Astrocyte of the cerebellum (primary cell): ENCODE data around the gene NAT9.

Source experiments
- DNase-seq: peaks from one replicate; pipeline ENCODE4 v3.0.0-alpha.2; 2011; ENCODE audit warnings: low read depth
- H3K4me3 ChIP-seq: 2 replicates; pipeline ENCODE4 v1.5.1; 2011; ENCODE audit warnings: mild to moderate bottlenecking, low read depth, low read length, moderate library complexity
- in situ Hi-C: cut with HindIII; loops from 2 replicates; pipeline ENCODE4 v1.10.0; 2017; ENCODE audit warnings: low sequenced_read_pairs
- TF ChIP-seq, protein P1 (sequence below): IDR thresholded peaks from 2 replicates; pipeline ENCODE4 v1.5.1; 2012; ENCODE audit warnings: low read length, low read depth, moderate library complexity, mild to moderate bottlenecking; ENCODE audit errors: missing control alignments

The NAT9 gene

DNA sequence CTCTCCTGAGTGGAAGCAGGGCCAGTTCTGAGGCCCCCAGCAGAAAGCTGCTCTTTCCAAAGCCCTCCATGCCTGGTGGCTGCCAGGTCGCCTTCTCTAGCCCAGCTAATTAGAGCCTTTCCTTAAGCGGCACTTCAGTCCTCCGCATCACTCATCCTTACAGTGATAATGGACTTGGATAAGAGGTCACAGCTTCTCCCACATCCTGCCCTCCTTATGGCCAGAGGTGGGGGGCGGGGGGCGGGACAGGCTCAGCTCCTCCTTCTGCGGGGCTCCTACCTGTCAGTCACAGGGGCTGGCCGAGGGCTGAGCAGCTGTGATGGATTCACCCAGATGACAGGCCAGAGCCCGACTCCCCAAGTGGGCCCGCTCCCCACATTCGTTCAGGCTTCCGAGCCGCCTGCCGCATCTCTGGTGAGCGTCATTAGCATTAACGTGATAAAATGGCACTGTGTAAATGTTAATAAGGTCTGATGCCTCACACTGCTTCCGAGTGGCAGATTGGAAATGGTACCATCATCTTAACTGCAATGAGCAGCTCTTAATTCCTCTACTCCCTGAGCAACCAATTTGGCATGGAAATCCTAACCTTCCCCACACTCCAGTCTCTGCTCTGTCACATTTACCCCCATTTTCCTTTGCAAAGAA is 42.3 kb upstream of the NAT9 start:
- no peak for DNase-seq
- in situ Hi-C loops, result no loop called here
- TF ChIP-seq, protein P1, sequence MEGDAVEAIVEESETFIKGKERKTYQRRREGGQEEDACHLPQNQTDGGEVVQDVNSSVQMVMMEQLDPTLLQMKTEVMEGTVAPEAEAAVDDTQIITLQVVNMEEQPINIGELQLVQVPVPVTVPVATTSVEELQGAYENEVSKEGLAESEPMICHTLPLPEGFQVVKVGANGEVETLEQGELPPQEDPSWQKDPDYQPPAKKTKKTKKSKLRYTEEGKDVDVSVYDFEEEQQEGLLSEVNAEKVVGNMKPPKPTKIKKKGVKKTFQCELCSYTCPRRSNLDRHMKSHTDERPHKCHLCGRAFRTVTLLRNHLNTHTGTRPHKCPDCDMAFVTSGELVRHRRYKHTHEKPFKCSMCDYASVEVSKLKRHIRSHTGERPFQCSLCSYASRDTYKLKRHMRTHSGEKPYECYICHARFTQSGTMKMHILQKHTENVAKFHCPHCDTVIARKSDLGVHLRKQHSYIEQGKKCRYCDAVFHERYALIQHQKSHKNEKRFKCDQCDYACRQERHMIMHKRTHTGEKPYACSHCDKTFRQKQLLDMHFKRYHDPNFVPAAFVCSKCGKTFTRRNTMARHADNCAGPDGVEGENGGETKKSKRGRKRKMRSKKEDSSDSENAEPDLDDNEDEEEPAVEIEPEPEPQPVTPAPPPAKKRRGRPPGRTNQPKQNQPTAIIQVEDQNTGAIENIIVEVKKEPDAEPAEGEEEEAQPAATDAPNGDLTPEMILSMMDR, result no peak
- H3K4me3 ChIP-seq, result no peak overlapping the region

DNA sequence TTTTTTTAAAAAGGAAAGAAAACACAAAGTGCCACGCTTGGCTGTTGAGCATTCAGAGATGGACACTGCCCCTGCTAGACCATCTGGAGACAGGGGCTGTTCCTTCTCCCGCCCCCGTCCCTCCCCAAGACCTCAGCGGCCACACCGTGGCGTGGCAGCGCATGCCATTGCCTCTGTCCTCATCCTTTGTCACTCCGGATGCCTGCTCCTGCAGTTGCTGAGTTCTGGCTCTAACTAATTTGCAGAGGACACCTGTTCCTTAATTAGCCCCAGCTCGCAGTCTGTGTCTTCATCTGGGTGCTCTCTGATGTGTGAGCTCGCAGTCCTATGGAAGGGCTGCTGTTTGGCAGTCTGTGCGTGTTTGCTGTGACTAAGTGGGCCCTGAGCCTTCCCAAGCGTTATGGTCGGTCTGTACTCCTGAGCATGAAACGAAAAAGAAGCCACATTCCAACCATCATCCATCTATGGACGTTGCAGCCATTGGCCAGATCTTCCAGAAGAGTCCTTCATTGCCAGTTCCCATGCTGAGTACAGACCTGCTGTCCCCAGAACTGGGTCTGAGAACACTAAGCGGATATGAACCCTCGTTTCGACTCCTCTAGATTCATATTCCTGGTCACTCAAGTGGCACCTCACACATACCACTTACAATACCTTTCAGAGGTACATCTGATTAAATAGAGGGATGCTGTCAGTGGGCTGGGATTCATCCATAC is 40.9 kb upstream of the NAT9 start:
- TF ChIP-seq, protein P1, result no peak
- no peak overlapping the region for H3K4me3 ChIP-seq
- no peak for DNase-seq
- in situ Hi-C loops, result no loop called here

DNA sequence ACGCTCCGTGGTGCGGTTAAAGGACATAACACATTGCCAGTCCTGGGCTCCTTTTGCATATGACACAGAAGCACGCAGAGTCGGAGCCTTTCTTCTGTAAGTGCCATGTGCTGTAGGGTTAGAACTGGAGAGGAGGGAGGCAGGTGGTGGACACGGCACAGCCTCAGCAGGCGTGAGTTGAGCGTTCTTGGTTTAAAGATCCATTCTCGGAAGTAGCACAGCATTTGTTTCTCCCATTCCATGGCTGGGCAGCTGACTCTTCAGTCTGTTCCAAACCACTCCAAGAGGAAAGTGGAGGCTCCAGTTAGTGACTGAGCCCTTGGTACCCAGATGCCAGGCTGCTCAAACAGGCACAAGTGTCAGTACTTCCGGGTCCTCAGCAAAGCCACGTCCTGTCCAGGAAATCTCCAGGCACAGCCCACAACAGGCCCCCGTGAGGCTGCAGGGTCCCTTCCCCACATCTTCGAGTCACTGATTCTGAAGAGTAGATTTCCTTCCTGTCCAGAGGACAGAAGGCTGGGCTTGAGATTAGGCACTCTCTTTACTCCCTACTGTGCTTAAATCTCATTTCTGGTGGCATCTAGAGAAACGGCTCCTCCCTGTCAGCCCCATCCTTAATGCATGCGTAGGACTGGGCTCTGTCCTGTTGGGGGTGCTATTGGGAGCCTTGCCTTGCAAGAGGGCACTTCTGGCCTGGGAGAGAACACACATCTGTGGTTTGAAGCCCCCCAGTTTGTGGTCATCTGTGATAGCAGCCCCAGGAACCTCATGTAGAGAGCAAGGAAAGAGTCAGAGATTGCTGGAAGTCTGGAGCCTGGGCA is 39.6 kb upstream of the NAT9 start:
- DNase-seq, result no peak
- TF ChIP-seq, protein P1, result peak; percentile 32
- in situ Hi-C loops, result no loop called here
- H3K4me3 ChIP-seq, result no peak overlapping the region

DNA sequence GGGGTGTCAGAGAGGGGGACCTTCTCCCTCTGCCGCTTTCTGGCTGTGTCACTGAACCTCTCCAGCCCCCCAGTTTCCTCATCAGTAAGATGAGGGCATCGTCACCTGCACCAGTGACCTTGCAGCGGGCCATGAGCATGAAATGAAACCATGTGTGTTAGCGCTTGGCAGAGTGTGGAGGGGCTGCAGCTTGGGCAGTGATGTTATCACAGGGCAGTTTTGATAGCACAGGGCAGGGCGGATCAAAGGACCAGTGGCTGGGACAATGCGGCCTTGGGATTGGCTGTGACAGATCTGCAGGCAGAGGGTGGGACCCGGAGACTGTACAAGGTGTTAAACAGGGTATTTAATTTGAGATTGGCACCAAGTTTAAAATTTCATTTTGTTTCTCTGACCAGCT is 38.9 kb upstream of the NAT9 start:
- H3K4me3 ChIP-seq, result no peak overlapping the region
- in situ Hi-C loops, result no loop called here
- no peak for DNase-seq
- TF ChIP-seq, protein P1, result no peak

DNA sequence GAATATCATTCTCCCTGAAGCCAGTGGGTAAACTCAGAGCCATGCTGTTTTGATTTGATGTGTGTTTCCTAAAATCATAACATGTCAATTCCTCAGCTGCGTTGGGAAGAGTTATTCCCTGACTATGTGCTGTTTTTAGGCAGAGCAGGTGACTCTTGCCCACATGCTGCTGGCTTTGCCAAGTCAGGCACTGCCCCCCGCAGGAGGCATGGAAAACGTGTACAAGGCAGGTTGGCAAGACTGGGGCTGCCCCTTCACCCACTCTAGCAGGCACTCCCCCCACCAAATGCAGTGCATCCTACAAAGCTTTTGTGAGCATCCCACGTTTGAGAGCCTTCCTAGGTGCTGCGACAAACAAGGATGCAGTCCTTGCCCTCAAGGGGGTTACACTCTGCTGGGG is 38.3 kb upstream of the NAT9 start:
- no peak overlapping the region for H3K4me3 ChIP-seq
- no peak for DNase-seq
- in situ Hi-C loops, result no loop called here
- TF ChIP-seq, protein P1, result no peak

DNA sequence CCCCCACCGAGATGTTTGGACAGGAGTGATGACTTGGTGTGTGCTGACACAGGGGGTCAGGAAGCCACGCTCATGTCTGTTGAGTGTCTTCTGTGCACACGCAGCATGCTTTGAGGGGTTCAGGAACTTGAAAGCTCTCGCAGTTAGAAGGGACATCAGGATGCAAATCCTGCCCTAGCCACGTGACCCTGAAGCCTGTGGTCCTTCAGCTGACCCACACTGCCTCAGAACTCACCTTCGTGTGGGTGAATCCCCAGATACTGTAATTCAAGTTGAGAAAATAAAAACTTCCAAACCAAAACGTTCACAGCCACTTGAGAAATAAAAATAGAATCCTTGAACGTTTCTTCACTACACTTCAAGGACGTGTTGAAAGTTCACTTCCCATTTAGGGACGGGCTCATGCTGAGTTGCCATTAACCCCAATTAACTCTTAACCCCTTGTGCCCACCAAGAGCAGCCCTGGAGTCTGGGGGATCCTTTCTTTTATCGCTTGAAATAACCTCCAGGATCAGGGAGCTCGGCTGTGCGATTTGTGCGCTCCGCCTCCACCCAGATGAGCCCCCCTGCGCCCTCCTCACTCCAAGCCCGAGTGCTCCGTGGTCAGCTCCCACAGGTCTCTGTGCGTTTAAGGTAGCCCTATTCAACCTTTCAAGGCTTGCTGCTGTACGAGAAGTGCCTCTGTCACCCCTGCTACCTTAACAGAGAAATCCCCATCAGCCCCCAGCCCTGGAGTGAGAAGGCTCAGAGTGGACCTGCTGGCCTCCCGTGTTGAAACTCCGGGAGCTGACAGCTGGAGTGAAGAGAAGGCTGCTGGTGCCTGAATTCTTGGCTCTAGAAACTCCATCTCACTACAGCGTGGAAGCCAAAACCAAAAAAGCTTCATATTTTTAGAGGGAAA is 36.2 kb upstream of the NAT9 start:
- TF ChIP-seq, protein P1, result no peak
- in situ Hi-C loops, result no loop called here
- no peak for DNase-seq
- no peak overlapping the region for H3K4me3 ChIP-seq
